ENCODE measurements around the gene PHEX. TPM values are rescaled to one million over a fixed set of nuclear protein-coding genes. Genes with fewer than 3 reads are reported as not detected.

The PHEX gene
- total and polyA plus RNA-seq, 8 donors: 0.05 to 0.73 (median 0.14) TPM; not detected in 5

GRCh38 chrX:22125481-22125880 lies 93.4 kb downstream of the PHEX start:
- Histone ChIP-seq H3K36me3 (no peaks in the 10 kb centered on the region), H3K4me1 (no peaks in the 10 kb centered on the region), H3K27ac (no peak overlapping the region), H3K27me3 (no peaks in the 10 kb centered on the region), H3K9me3 (no peaks in the 10 kb centered on the region), H3K4me3 (no peak overlapping the region)
- no peak for TF ChIP-seq EP300 (IDR thresholded peaks at IDR 0.05)
- no peak for TF ChIP-seq POLR2AphosphoS5 (IDR thresholded peaks at IDR 0.05)
- no peak for TF ChIP-seq CTCF (IDR thresholded peaks at IDR 0.05)
- 27 to 80% (median 38%) methylated on average over 1 of the region's 1 CpG for WGBS, 5 donors
- no peak for DNase-seq
- intact Hi-C loops (cut with DNase I; ENCODE audit: low total_unique reads): no loop called here

GRCh38 chrX:22126327-22126726 lies 94.2 kb downstream of the PHEX start:
- intact Hi-C loops (cut with DNase I; ENCODE audit: low total_unique reads): no loop called here
- TF ChIP-seq POLR2AphosphoS5 (IDR thresholded peaks at IDR 0.05): no peak
- no peak for TF ChIP-seq EP300 (IDR thresholded peaks at IDR 0.05)
- no peak for TF ChIP-seq POLR2A (IDR thresholded peaks at IDR 0.05)
- TF ChIP-seq CTCF (IDR thresholded peaks at IDR 0.05): no peak
- Histone ChIP-seq H3K9me3 (no peaks in the 10 kb centered on the region), H3K27ac (no peak overlapping the region), H3K36me3 (no peaks in the 10 kb centered on the region), H3K4me1 (no peaks in the 10 kb centered on the region), H3K4me3 (no peak overlapping the region), H3K27me3 (no peaks in the 10 kb centered on the region)
- DNase-seq: no peak
- 50 to 84% (median 70%) methylated on average over 1 of the region's 1 CpG for WGBS, 5 donors

GRCh38 chrX:22128961-22129360 lies 96.8 kb downstream of the PHEX start:
- Histone ChIP-seq H3K36me3 (no peaks in the 10 kb centered on the region), H3K4me1 (no peaks in the 10 kb centered on the region), H3K27me3 (no peaks in the 10 kb centered on the region), H3K27ac (no peak overlapping the region), H3K9me3 (no peaks in the 10 kb centered on the region), H3K4me3 (no peak overlapping the region)
- WGBS, 5 donors: 62 to 83% (median 75%) methylated on average over 4 of the region's 4 CpGs
- TF ChIP-seq POLR2A (IDR thresholded peaks at IDR 0.05) (no peak), EP300 (IDR thresholded peaks at IDR 0.05) (no peak), CTCF (IDR thresholded peaks at IDR 0.05) (no peak), POLR2AphosphoS5 (IDR thresholded peaks at IDR 0.05) (no peak)
- no peak for DNase-seq
- intact Hi-C loops (cut with DNase I; ENCODE audit: low total_unique reads): no loop called here

- no peaks in the 10 kb centered on the region for H3K9me3 ChIP-seq
- no peaks in the 10 kb centered on the region for H3K27me3 ChIP-seq
- no peak overlapping the region for H3K4me3 ChIP-seq
- H3K4me1 ChIP-seq: peaks cover 0 to 10% (median 3%) of the 10 kb centered on the region in 4 donors
- H3K36me3 ChIP-seq: no peaks in the 10 kb centered on the region
- no peak for DNase-seq
- peak overlapping the region in 1 of 5 donors; percentile 63 for H3K27ac ChIP-seq
- intact Hi-C loops (cut with DNase I; ENCODE audit: low total_unique reads): no loop called here
- WGBS, 5 donors: 24 to 58% (median 34%) methylated on average over 4 of the region's 4 CpGs
- TF ChIP-seq POLR2AphosphoS5 (IDR thresholded peaks at IDR 0.05): no peak
- TF ChIP-seq EP300 (IDR thresholded peaks at IDR 0.05): no peak
- no peak for TF ChIP-seq CTCF (IDR thresholded peaks at IDR 0.05)
- TF ChIP-seq POLR2A (IDR thresholded peaks at IDR 0.05): no peak
Observed at GRCh38 chrX:22134681-22135080, 102.6 kb downstream of the PHEX start.

All from stomach (tissue), 9 donors.